GM21825 (cell line): Measurements from ENCODE around the gene TCFL5.

Experiments used
- ATAC-seq: cut with Tn5 transposase; IDR thresholded peaks from one replicate; pipeline ENCODE4 v1.9.1; 2021; ENCODE audit warnings: mild to moderate bottlenecking, moderate library complexity; ENCODE audit not compliant: unreplicated experiment

Gene TCFL5

GRCh38 chr20:62861726-62862336 lies at the start of gene TCFL5:
TSS of gene TCFL5 (minus strand) at chr20:62861822. CDS start at chr20:62861670, 152 bp downstream.
- peak; percentile 63 for ATAC-seq

- ATAC-seq = no peak
Observed at GRCh38 chr20:62910777-62911497, 49.3 kb upstream of the TCFL5 start.

- no peak for ATAC-seq
Observed at GRCh38 chr20:62910217-62910766, 48.7 kb upstream of the TCFL5 start.

- ATAC-seq = no peak
Observed at GRCh38 chr20:62908971-62909791, 47.6 kb upstream of the TCFL5 start.

GRCh38 chr20:62907384-62908317 lies 46.0 kb upstream of the TCFL5 start:
- no peak for ATAC-seq

- ATAC-seq = no peak
Observed at GRCh38 chr20:62906647-62907375, 45.2 kb upstream of the TCFL5 start.

- ATAC-seq = no peak
Observed at GRCh38 chr20:62906209-62906608, 44.6 kb upstream of the TCFL5 start.

GRCh38 chr20:62905536-62906117 lies 44.0 kb upstream of the TCFL5 start:
- ATAC-seq = no peak

- ATAC-seq = no peak
Observed at GRCh38 chr20:62902926-62903615, 41.4 kb upstream of the TCFL5 start.

GRCh38 chr20:62901891-62902290 lies 40.3 kb upstream of the TCFL5 start:
- no peak for ATAC-seq

GRCh38 chr20:62900692-62901584 lies 39.3 kb upstream of the TCFL5 start:
- ATAC-seq = no peak

- ATAC-seq = peak; percentile 69
Observed at GRCh38 chr20:62900052-62900691, 38.5 kb upstream of the TCFL5 start.

- ATAC-seq = no peak
Observed at GRCh38 chr20:62899633-62900051, 38.0 kb upstream of the TCFL5 start.

- ATAC-seq = no peak
Observed at GRCh38 chr20:62898970-62899632, 37.5 kb upstream of the TCFL5 start.

GRCh38 chr20:62898093-62898964 lies 36.7 kb upstream of the TCFL5 start:
- ATAC-seq = no peak

GRCh38 chr20:62897666-62898065 lies 36.0 kb upstream of the TCFL5 start:
- ATAC-seq = no peak
